Jurkat, Clone E6-1 (cell line): ENCODE data around the gene MTMR10.

Experiments used
- DNase-seq: peaks from one replicate; pipeline ENCODE4 v3.0.0-alpha.2; 2011; ENCODE audit warnings: low read depth, low spot score
- H3K4me3 ChIP-seq: 2 replicates; pipeline ENCODE4 v1.5.1; 2011; ENCODE audit warnings: mild to moderate bottlenecking, low read length, control low read depth, moderate library complexity

MTMR10 gene

DNA sequence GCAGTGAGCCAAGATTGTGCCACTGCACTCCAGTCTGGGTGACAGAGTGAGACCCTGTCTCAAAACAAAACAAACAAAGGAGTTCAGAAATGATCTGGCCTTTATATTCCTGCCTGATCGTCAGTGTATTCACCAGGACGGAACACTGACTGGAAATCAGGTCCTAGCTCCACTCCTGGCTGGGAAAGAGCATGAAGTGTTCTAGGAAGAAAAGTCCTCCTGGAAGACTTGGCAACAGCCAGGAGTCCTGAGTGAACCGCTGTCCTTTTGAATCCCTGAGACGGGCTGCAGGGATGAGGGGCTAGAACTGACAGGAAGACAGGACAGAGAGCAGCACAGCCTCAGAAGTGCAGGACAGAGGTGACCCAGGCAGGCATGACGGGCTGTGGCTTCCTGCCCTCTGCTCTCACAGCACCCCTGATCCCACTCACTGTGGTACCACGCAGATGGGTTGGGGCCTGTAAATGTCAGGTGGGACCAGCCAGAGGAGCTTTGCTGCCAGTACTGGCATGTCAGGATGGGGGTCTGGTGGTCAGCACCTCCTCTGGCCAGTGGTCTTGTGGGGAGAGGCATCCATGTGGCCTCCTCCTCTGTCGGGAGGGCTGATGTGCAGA, 64.2 kb downstream of the MTMR10 start:
- no peak overlapping the region for H3K4me3 ChIP-seq
- no peak for DNase-seq

GRCh38 chr15:30926161-30926560, 65.3 kb downstream of the MTMR10 start:
- no peak overlapping the region for H3K4me3 ChIP-seq
- no peak for DNase-seq

- H3K4me3 ChIP-seq: no peak overlapping the region
- DNase-seq: no peak
Observed at GRCh38 chr15:30925686-30926085, 65.7 kb downstream of the MTMR10 start.

- H3K4me3 ChIP-seq: no peak overlapping the region
- no peak for DNase-seq
Observed at GRCh38 chr15:30924353-30924752, 67.1 kb downstream of the MTMR10 start.

- no peak for DNase-seq
- no peak overlapping the region for H3K4me3 ChIP-seq
Observed at GRCh38 chr15:30923429-30923828, 68.0 kb downstream of the MTMR10 start.

DNA sequence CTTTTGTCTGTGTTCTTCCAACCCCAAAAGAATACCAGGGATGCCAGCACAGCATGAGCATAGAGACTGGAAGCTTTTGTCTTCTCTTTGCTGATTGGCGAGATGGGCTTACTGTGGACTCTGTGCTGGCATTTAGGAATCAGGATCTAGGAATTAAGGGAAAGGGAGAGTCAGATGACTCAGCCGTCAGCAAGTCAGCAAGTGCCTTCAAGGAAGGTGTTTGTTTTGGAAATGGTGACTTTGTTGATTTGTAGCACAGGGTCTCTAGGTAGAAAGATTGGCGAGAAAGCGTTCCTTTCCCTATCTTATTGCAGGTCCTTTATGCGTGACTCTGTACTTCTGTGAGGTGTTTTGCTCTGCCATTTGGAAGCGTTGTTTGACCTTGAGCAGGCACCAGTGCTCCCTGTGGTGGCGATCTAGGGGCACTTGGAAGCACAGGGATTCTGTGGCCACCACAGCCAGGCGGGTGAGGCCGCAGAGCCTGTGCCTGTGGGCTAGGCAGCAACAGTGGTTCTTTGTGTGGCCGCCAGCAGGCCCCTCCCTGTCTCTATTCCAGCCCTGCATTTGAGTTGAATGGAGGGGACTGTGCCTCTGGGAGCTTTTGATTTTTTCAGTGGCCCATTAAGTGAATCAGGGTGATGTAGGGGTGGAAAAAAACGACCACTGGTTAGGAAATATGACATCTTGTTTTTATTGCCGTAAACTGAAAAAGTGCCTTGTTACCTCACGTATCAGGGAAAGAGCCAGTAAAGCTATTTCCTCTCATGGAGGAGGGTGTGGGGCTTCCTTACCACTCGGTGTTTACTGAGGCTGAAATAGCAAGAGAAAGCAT, 68.7 kb downstream of the MTMR10 start:
- no peak overlapping the region for H3K4me3 ChIP-seq
- DNase-seq: no peak

DNA sequence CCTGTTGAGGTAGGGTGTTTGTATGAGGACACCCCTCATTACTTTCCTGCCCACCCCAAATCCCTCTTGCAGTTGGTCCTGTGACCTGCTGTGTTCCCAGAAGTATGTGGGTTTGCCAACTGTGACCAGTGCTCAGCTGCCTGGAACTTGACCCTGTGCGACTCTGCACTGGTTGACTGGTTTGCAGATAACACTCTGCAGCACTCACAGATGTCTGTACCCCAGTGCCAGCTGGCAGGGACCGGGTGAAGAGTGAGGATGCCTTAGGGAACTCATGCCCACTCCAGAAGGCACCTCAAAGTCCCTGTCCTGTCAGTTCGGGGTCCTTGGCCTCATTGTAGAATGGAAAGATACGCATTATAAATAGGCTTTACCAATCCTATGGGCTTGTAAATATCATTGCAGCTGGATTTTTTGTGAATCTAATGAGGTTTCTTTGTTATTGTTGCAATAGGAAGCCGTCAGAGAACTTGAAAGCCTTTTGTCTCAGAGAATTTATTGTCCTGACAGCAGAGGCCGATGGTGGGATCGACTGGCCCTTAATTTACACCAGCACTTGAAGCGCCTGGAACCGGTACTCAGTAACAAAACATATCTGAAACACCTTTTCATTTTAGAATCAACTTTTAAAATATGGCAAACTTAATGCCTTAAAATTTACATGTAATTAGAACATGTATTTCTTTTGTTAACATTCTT, 69.5 kb downstream of the MTMR10 start:
- H3K4me3 ChIP-seq: no peak overlapping the region
- DNase-seq: no peak

DNA sequence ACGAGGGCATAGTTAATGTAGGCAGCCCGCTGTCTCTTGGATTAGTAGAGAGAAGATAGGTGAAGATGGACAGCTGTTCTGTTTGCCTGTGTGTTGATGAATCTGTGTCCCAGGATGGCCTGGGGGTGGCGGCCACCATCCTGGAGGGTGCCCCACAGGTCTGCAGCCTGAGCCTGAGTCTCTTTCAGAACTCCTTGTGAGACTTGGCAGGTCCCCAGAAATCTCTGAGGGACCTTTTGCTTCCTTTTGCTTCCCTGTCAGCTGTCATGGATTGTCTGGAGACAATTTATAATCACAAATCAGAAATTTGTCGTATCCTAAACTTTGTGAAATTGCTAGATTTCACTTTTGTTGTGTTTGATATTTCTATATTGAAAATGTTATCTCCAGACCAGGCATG, 70.3 kb downstream of the MTMR10 start:
- no peak for DNase-seq

DNA sequence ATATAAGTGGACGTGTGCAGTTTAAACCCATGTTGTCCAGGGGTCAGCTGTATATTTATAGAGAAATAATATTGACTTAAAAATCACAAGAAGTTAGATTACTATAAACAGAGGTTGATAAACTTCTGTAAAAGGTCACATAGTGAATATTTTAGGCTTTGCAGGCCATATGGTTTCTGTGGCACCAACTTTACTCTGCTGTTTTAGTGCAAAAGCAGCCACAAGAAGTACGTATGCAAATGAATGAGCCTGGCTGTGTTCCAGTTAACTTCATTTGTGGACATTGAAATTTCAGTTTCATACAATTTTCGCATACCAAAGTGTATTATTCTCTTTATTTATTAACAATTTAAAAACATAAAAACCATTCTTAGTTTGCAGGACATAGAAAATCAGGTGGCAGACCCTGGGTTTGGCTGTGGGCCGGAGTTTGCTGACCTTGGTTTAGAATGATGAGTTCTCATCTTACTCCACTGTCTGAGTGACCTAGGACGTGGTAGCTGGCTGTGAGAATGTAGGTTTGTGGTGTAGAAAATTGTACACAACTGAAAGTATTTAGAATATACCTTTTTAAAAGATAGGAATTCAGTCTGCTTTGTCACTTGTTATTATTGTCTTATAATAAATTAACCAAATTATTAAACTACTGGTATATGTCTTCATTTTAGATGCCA, 71.4 kb downstream of the MTMR10 start:
- DNase-seq: no peak

More for the DNA sequence above, 70.3 kb downstream of the MTMR10 start:
- H3K4me3 ChIP-seq: no peak overlapping the region

GRCh38 chr15:30918366-30918765, 73.1 kb downstream of the MTMR10 start:
- no peak overlapping the region for H3K4me3 ChIP-seq
- no peak for DNase-seq

More for the DNA sequence above, 71.4 kb downstream of the MTMR10 start:
- H3K4me3 ChIP-seq: no peak overlapping the region

DNA sequence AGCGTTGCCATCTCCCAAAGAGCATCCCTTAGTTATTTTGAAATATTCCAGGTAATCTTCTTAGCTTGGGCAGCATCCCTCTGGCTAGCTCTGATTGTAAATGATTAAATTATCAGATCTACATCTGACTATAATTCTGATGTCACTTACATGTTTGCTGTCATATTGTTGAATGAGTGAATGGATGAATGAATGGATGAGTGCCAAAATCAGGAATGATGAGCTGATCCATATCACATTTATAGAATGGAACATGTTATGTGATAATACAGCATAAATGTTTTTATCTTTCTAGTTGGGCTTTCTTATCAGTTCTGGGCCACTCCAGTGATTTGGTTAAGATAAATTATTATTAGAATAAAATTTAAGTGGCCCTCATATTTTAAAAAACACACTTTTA, 73.8 kb downstream of the MTMR10 start:
- no peak overlapping the region for H3K4me3 ChIP-seq
- DNase-seq: no peak

DNA sequence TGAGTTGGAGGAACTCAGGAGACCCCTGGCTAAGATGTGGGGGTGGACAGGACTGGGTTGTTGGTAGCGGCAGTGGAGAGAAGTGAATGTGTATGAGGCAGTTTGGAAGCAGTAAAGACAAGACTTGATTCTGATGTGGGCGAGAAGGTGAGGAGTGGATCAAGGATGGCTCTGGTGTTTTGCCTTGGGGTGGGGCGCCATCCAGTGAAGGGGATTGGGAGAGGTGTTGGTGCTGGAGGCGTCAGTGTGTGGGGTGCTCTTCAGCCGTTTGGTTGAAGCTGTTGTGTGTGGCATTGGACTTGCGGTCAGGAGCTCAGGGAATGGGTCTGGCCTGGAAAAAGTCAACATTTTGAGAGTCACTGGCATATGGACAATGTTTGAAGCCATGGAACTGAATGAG, 74.4 kb downstream of the MTMR10 start:
- no peak overlapping the region for H3K4me3 ChIP-seq
- DNase-seq: no peak

GRCh38 chr15:30913761-30914160, 77.7 kb downstream of the MTMR10 start:
- DNase-seq: no peak
- H3K4me3 ChIP-seq: no peak overlapping the region

GRCh38 chr15:30906366-30906765, 85.1 kb downstream of the MTMR10 start:
- no peak for DNase-seq
- no peak overlapping the region for H3K4me3 ChIP-seq

DNA sequence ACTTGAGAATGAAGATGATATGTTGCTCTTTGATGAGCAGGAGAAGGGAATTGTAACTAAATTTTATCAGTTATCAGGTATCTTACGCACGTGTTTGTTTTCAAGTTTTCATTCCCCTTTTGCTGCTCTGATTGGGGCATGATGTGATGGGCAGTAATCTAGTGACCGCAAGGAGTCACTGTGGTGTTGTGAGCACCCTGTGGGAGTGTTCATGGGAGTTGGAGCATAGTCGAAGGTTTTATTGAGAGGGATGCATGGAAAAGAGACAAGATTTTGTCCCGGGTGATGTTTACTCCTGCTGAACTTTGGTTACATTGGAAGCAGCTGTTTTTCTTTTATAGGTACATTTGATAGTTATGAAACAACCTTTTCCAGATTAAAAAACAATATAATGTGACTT, 85.6 kb downstream of the MTMR10 start:
- no peak overlapping the region for H3K4me3 ChIP-seq
- no peak for DNase-seq

DNA sequence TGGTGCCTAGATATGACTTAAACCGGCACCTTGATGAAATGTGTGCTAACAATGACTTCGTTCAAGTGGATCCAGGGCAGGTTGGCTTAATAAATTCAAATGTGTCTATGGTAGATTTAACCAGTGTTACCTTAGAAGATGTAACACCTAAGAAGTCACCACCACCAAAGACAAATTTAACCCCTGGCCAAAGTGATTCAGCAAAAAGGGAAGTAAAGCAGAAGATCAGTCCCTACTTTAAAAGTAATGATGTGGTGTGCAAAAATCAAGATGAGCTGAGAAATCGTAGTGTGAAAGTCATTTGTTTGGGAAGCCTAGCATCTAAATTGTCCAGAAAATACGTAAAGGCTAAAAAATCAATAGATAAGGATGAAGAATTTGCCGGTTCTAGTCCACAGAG, 86.6 kb downstream of the MTMR10 start:
- no peak for DNase-seq
- peak overlapping the region; percentile 73 for H3K4me3 ChIP-seq

- DNase-seq: peak; percentile 94
- H3K4me3 ChIP-seq: peak within 1 kb of the TSS; percentile 73
Observed at GRCh38 chr15:30903497-30904187, 87.8 kb downstream of the MTMR10 start, which contains the start of gene FAN1. Gene FAN1 (plus strand): TSS chr15:30903915. CDS start chr15:30904664, 749 bp downstream.

DNA sequence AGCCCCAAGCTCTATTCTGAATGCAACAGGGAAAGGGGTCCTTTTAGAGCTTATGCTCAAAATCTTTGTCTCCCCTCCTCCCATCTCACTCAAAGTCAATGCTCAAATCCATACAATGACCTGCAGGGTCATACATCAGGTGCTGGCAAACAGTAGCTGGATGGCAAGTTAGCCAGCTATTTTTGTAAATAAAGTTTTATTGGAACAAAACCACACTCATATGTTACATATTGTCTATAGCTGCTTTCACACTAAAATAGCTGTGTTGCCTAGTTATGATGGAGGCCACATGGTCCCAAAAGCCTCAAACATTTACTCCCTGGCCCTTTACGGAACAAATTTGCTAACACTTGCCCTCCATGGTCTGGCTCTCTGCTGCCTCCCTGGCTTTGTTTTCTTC, 89.5 kb downstream of the MTMR10 start:
- H3K4me3 ChIP-seq: no peak overlapping the region
- DNase-seq: no peak

DNA sequence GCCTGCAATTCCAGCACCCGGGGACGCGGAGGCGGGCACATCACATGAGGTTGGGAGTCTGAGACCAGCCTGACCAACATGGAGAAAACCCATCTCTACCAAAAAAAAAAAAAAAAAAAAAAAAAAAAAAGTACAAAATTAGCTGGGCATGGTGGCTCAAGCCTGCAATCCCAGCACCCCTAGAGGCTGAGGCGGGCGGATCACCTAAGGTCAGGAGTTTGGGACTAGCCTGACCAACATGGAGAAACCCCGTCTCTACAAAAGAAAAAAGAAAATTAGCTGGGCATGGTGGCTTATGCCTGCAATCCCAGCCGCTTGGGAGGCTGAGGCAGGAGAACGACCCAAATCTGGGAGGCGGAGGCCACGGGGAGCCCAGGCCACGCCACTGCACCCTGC, 95.2 kb downstream of the MTMR10 start:
- no peak for DNase-seq
- H3K4me3 ChIP-seq: no peak overlapping the region
